HepG2 (cell line): ENCODE data around the gene RPS8. TPM values are rescaled to one million over a fixed set of nuclear protein-coding genes. Genes with fewer than 3 reads are reported as not detected.

Source experiments
- AHR ChIP-seq: IDR thresholded peaks from 2 replicates; pipeline ENCODE4 v1.6.1; 2018; ENCODE audit warnings: missing genetic modification reagents, missing compliant biosample characterization
- BCL6 ChIP-seq: IDR thresholded peaks from 2 replicates; pipeline ENCODE4 v1.6.1; 2016; ENCODE audit warnings: missing genetic modification reagents, missing compliant biosample characterization
- ELF3 ChIP-seq: IDR thresholded peaks from 2 replicates; pipeline ENCODE4 v1.6.1; 2016; ENCODE audit warnings: missing genetic modification reagents, missing compliant biosample characterization
- ESRRA ChIP-seq: sonication (generic); formaldehyde crosslinking; IDR thresholded peaks from 2 replicates; pipeline ENCODE4 v1.5.1; 2020; ENCODE audit warnings: mild to moderate bottlenecking, low read depth, missing genetic modification reagents
- FOXA1 ChIP-seq, 2 experiments: fragments of 450-650 bp in 1 of 2; sonication (generic) in 1 of 2; formaldehyde crosslinking in 1 of 2; IDR thresholded peaks; 2 replicates each; pipeline versions ENCODE4 v1.4.0 to v1.6.1; 2016 to 2020; ENCODE audit warnings: missing genetic modification reagents in 1 of 2
- LCORL ChIP-seq, 2 experiments: fragments of 450-650 bp in 1 of 2; sonication (generic) in 1 of 2; formaldehyde crosslinking in 1 of 2; IDR thresholded peaks; 2 replicates each; pipeline versions ENCODE4 v1.5.0 to v1.6.1; 2017 to 2020; ENCODE audit warnings: antibody characterized with exemption in 1 of 2, missing genetic modification reagents in 1 of 2
- MBD4 ChIP-seq: IDR thresholded peaks from 2 replicates; pipeline ENCODE4 v1.6.1; 2012; ENCODE audit warnings: low read length, inconsistent platforms, borderline replicate concordance
- MED1 ChIP-seq: sonication (generic); formaldehyde crosslinking; IDR thresholded peaks from 2 replicates; pipeline ENCODE4 v1.4.0; 2020; ENCODE audit warnings: missing genetic modification reagents
- MIER2 ChIP-seq: IDR thresholded peaks from 2 replicates; pipeline ENCODE4 v1.6.1; 2016; ENCODE audit warnings: missing biosample characterization, missing genetic modification reagents
- MXI1 ChIP-seq: IDR thresholded peaks from 3 replicates; pipeline ENCODE4 v1.6.1; 2012; ENCODE audit warnings: low read depth, low read length, inconsistent platforms, borderline replicate concordance
- MYC ChIP-seq: sonication (generic); formaldehyde crosslinking; IDR thresholded peaks from 2 replicates; pipeline ENCODE4 v1.9.0; 2021; ENCODE audit warnings: missing genetic modification reagents, borderline replicate concordance
- NCOA2 ChIP-seq: sonication (generic); formaldehyde crosslinking; IDR thresholded peaks from 2 replicates; pipeline ENCODE4 v1.8.0; 2022; ENCODE audit warnings: inconsistent platforms
- STAG1 ChIP-seq: sonication (generic); formaldehyde crosslinking; IDR thresholded peaks from 2 replicates; pipeline ENCODE4 v1.4.0; 2020; ENCODE audit warnings: missing genetic modification reagents
- TAF1 ChIP-seq: sonication (generic); formaldehyde crosslinking; IDR thresholded peaks from 2 replicates; pipeline ENCODE4 v1.4.0; 2020; ENCODE audit warnings: missing genetic modification reagents
- TCF7 ChIP-seq: sonication (generic); IDR thresholded peaks from 2 replicates; pipeline ENCODE4 v1.6.1; 2016; ENCODE audit warnings: antibody characterized with exemption, low read depth
- ZKSCAN5 ChIP-seq: sonication (generic); formaldehyde crosslinking; IDR thresholded peaks from 2 replicates; pipeline ENCODE4 v1.5.1; 2020; ENCODE audit warnings: mild to moderate bottlenecking, missing genetic modification reagents
- ZMYM4 ChIP-seq: sonication (generic); formaldehyde crosslinking; IDR thresholded peaks from 2 replicates; pipeline ENCODE4 v1.8.1; 2023; ENCODE audit warnings: mild to moderate bottlenecking, missing genetic modification reagents
- ZNF350 ChIP-seq: sonication (generic); formaldehyde crosslinking; IDR thresholded peaks from 2 replicates; pipeline ENCODE4 v1.4.0; 2020; ENCODE audit warnings: mild to moderate bottlenecking, low read depth, missing genetic modification reagents, borderline replicate concordance
- ZNF563 ChIP-seq: sonication (generic); formaldehyde crosslinking; IDR thresholded peaks from 2 replicates; pipeline ENCODE4 v1.8.0; 2022; ENCODE audit warnings: mild to moderate bottlenecking, moderate library complexity, missing genetic modification reagents
- ZNF598 ChIP-seq: sonication (generic); formaldehyde crosslinking; IDR thresholded peaks from 2 replicates; pipeline ENCODE4 v1.5.1; 2020; ENCODE audit warnings: mild to moderate bottlenecking, missing genetic modification reagents, borderline replicate concordance
- ZNF678 ChIP-seq: sonication (generic); formaldehyde crosslinking; IDR thresholded peaks from 2 replicates; pipeline ENCODE4 v1.4.0; 2020; ENCODE audit warnings: mild to moderate bottlenecking, missing genetic modification reagents
- ZNF83 ChIP-seq: sonication (generic); formaldehyde crosslinking; IDR thresholded peaks from 2 replicates; pipeline ENCODE4 v1.4.0; 2020; ENCODE audit warnings: missing genetic modification reagents, mild to moderate bottlenecking, borderline replicate concordance
- ZNF883 ChIP-seq: sonication (generic); formaldehyde crosslinking; IDR thresholded peaks from 2 replicates; pipeline ENCODE4 v1.5.1; 2020; ENCODE audit warnings: mild to moderate bottlenecking, missing genetic modification reagents; ENCODE audit errors: not compliant biosample characterization
- polyA plus RNA-seq, 8 experiments: library from polyadenylated mRNA; depleted of rRNA in 3 of 8; stranded (reverse) in 7 of 8; unstranded in 1 of 8; fragments of >200 nt; fragmentation: Illumina TruSeq in 4 of 8; extraction: Trizol in 4 of 8; gene quantifications; 2 replicates each; pipeline versions ENCODE4 v1.2.1 to v1.2.3, GENCODE V29; 2011 to 2016; ENCODE audit warnings: low read depth in 4 of 8, missing spikeins in 1 of 8, mixed read lengths in 1 of 8; ENCODE audit not compliant: insufficient read depth in 1 of 8
- total RNA-seq, 5 experiments: library from RNA; depleted of rRNA; stranded (reverse); fragments of >200 nt; fragmentation: Illumina TruSeq; extraction: Trizol; gene quantifications; 2 replicates each; pipeline ENCODE4 v1.2.3, GENCODE V29; 2016; ENCODE audit warnings: low read depth in 1 of 5
- TF ChIP-seq, protein P1 (sequence below): IDR thresholded peaks from 2 replicates; pipeline ENCODE4 v1.6.1; 2018; ENCODE audit warnings: missing genetic modification reagents
- TF ChIP-seq, protein P2 (sequence below): IDR thresholded peaks from 2 replicates; pipeline ENCODE4 v1.6.1; 2016; ENCODE audit warnings: missing compliant biosample characterization, missing genetic modification reagents, borderline replicate concordance
- TF ChIP-seq, protein P3 (sequence below): sonication (generic); formaldehyde crosslinking; IDR thresholded peaks from 2 replicates; pipeline ENCODE4 v1.5.0; 2020; ENCODE audit warnings: missing genetic modification reagents, mild to moderate bottlenecking, borderline replicate concordance

Gene RPS8
- total and polyA plus RNA-seq, 2 of the 13 experiments (the other 11 are each of a cell fraction or from before 2014, with no cell fraction given) = 2,628 to 2,822 TPM

DNA sequence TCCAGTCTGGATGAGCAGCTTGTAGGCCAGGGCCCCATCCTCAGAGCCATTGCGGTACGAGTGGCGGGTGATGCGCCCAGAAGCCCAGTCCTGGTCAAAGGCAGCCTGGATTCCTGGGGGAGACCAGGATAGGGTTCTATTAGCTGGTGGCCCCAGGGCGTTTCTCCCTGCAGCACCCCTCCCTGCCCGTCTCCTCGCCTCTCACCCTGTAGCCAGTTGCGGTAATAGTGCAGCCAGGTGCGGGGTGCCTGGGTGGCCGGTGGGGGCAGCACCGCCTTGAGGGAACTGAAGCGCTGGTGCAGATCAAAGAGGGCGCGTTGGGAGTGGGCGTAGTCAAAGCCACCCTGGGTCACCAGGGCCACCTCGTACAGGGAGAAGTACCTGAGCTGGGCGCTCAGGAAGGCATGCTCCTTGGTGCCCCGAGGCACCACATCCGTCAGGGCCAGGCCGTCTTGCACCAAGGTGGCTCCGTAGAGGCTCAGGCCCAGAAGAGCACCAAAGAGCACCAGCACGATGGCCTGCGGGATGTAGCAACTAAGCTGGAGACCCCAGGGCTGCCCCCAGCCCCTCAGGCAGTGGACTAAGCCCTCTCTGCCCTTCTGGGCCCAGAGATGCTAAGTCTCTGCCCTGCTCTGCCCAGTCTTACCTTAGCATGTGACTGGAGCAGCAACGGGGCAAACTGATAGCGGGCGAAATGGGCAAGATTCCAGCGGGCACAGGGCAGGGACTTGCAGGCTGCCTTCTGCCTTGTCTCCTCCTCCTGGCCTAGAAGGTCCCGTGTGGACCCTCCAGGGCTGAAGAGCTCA lies 52.1 kb downstream of the RPS8 start (continued):
- peak; percentile 26; the same call in 1 of the 2 replicates for TF ChIP-seq ESRRA (CRISPR knock-in tag)
- peak; percentile 26; the same call in 1 of the 2 replicates for TF ChIP-seq ZNF83
- TF ChIP-seq NCOA2 (CRISPR knock-in tag) = peak; percentile 39; the same call in 1 of the 2 replicates
- TF ChIP-seq ZMYM4 (CRISPR knock-in tag) = peak; percentile 62; the same call in 1 of the 2 replicates
- TF ChIP-seq STAG1 (CRISPR knock-in tag) = peak; percentile 73
- peak; percentile 52; the same call in 1 of the 3 replicates for TF ChIP-seq MXI1
- TF ChIP-seq ZKSCAN5 (CRISPR knock-in tag) = no peak; the same call in 1 of the 2 replicates
- TF ChIP-seq ZNF598 (CRISPR knock-in tag) = peak; percentile 89; the same call in 1 of the 2 replicates
- no peak for TF ChIP-seq LCORL (IDR thresholded peaks at IDR 0.05)
- TF ChIP-seq LCORL (CRISPR knock-in tag; IDR thresholded peaks at IDR 0.05) = 0 out of 2 replicates have a peak, but pooled peaks have one; percentile 54
- 0 out of 2 replicates have a peak, but pooled peaks have one; percentile 23 for TF ChIP-seq MIER2
- peak; percentile 41; the same call in 1 of the 2 replicates for TF ChIP-seq ELF3 (CRISPR knock-in tag)
- peak; percentile 65; the same call in 1 of the 2 replicates for TF ChIP-seq ZNF350
- TF ChIP-seq TAF1 (CRISPR knock-in tag) = peak; percentile 47; the same call in 1 of the 2 replicates
- TF ChIP-seq MED1 (CRISPR knock-in tag) = peak; percentile 33; the same call in 1 of the 2 replicates
- no peak for TF ChIP-seq FOXA1 (IDR thresholded peaks at IDR 0.05)
- 0 out of 2 replicates have a peak, but pooled peaks have one; percentile 15 for TF ChIP-seq FOXA1 (CRISPR knock-in tag; IDR thresholded peaks at IDR 0.05)
- peak; percentile 90 for TF ChIP-seq TCF7
- TF ChIP-seq, protein P1, sequence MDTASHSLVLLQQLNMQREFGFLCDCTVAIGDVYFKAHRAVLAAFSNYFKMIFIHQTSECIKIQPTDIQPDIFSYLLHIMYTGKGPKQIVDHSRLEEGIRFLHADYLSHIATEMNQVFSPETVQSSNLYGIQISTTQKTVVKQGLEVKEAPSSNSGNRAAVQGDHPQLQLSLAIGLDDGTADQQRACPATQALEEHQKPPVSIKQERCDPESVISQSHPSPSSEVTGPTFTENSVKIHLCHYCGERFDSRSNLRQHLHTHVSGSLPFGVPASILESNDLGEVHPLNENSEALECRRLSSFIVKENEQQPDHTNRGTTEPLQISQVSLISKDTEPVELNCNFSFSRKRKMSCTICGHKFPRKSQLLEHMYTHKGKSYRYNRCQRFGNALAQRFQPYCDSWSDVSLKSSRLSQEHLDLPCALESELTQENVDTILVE (CRISPR knock-in tag) = no peak
- TF ChIP-seq MYC = peak; percentile 45; the same call in 1 of the 2 replicates
- TF ChIP-seq BCL6 (CRISPR knock-in tag) = peak; percentile 33; the same call in 1 of the 2 replicates
- TF ChIP-seq, protein P2, sequence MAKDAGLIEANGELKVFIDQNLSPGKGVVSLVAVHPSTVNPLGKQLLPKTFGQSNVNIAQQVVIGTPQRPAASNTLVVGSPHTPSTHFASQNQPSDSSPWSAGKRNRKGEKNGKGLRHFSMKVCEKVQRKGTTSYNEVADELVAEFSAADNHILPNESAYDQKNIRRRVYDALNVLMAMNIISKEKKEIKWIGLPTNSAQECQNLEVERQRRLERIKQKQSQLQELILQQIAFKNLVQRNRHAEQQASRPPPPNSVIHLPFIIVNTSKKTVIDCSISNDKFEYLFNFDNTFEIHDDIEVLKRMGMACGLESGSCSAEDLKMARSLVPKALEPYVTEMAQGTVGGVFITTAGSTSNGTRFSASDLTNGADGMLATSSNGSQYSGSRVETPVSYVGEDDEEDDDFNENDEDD (CRISPR knock-in tag) = peak; percentile 30; the same call in 1 of the 2 replicates
- peak; percentile 39; the same call in 1 of the 2 replicates for TF ChIP-seq ZNF678 (CRISPR knock-in tag)
- TF ChIP-seq MBD4 = no peak
- TF ChIP-seq, protein P3, sequence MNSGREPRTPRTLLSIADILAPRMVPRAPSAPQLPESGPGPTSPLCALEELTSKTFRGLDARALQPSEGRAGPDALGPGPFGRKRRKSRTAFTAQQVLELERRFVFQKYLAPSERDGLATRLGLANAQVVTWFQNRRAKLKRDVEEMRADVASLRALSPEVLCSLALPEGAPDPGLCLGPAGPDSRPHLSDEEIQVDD = 0 out of 2 replicates have a peak, but pooled peaks have one; percentile 29
- TF ChIP-seq ZNF563 (CRISPR knock-in tag) = peak; percentile 17; the same call in 1 of the 2 replicates
- TF ChIP-seq ZNF883 (CRISPR knock-in tag) = peak; percentile 76
- TF ChIP-seq AHR (CRISPR knock-in tag) = 0 out of 2 replicates have a peak, but pooled peaks have one; percentile 17
